ENCODE results near the gene GRID2.

Gene GRID2

DNA sequence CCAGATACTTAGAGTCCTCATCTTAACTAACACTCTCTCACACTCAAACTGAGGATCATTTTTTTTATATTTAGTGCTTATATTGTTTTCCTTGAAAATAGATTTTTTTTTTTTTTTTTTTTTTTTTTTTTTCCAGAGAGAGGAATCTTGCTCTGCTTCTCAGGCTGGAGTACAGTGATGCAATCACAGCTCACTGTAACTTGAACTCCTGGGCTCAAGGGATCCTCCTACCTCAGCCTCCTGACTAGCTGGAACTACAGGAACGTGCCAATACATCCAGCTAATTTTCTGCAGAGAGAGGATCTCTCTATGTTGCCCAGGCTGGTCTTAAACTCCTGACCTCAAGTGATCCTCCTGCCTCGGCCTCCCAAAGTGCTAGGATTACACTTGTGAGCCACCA, 874.5 kb downstream of the GRID2 start:
- in situ Hi-C loops (cut with HindIII; ENCODE audit: low sequenced_read_pairs): no loop called here

DNA sequence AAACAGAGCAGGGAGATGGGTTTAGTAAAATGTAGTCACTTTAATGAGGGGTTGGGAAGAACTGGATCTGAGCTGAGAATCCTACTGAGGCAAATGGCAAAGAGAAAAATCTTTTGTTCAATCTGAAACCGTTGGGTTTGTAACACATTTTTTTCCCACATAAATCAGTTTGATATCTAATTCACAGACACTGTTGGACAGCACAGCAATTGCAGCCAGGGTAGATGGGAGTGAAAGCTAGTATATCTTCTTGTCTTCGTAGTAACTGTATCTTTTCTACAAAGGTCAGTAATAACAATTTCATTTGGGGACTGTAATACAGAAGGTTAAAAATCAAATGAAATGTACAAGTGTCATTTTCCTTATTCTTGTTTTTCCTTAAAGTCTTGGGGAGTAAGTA, 875.3 kb downstream of the GRID2 start:
- in situ Hi-C loops (cut with HindIII; ENCODE audit: low sequenced_read_pairs): no loop called here

DNA sequence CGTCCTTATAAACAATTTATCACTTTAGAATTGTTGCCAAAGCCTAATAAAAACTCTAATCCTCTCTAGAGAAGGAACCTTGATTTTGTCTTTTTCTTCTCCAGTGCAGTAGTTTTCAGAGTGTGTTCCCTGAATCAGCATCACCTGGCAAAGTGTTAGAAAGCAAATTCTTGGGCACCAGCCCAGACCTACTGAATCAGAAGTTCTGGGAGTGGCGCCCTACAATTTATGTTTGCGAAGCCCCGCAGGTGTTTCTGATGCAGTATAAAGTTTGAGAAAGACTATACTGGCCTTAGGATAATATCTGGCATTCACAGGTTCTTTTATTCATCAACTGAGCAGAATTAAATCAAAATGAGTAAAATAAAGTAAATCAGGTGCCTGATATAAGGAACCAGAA, 879.0 kb downstream of the GRID2 start:
- in situ Hi-C loops (cut with HindIII; ENCODE audit: low sequenced_read_pairs): no loop called here

DNA sequence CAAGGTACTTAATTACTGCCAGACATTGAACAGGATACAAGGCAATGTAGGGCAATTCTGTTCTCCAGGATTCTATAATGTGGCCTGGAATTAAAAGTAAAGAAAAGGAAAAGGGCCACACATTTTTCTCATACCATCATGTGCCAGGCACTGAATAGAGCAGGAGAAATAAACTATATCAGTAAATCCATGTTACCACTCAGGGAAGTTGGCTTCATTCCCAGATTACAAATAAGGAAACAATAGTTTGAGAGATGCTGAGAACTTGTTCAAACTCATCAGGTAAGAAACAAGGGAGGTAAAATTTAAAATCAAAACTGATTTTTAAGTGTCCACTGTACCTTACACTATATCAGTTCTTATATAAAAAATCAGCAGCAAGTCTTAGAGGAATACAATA, 879.8 kb downstream of the GRID2 start:
- in situ Hi-C loops (cut with HindIII; ENCODE audit: low sequenced_read_pairs): no loop called here

DNA sequence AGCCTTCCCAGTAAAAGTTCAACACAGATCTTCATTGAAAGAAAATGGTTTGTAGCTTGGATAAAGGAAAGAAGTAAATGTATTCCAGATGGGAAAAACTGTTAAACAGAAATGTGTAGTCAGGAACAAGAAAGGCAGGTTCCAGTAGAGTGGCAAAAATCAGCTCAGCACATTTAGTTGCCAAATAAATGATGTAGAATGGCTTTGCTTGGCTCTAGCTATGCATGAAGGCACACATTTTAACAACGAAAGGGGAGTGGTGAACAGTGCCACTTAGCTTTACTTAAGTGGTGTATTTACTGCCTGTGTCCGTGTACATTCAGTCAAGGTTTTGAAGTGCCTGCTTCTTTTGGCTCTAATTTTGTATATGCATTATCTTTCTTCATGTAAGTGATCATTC, 880.3 kb downstream of the GRID2 start:
- in situ Hi-C loops (cut with HindIII; ENCODE audit: low sequenced_read_pairs): no loop called here

DNA sequence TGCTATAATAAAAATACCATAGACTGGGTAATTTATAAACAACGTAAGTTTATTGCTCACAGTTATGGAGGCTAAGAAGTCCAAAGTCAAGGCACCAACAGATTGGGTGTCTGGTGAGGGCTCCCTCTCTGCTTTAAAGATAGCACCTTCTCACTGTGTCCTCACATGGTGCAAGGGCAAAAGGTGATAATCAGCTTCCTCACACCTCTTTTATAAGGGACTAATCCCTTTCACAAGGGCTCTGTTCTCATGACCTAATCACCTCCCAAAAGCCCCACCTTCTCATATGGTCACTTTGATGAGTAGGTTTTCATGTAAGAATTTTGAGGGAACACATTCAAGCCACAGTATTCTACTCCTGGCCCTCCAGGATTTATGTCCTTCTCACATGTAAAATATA, 883.1 kb downstream of the GRID2 start:
- in situ Hi-C loops (cut with HindIII; ENCODE audit: low sequenced_read_pairs): no loop called here

DNA sequence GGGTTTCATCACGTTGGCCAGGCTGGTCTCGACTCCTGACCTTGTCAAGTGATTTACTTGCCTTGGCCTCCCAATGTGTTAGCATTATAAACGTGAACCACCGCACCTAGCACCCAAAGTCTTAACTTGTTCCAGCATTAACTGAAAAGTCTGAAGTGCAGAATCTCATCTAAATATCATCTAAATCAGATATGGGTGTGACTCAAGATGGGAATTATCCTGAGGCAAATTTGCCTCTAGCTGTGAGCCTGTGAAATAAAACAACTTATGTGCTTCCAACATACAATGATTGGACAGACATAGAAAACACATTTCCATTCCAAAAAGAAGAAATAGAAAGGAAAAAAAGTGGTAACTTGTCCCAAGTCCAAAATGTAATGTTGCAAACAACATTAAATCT, 883.7 kb downstream of the GRID2 start:
- in situ Hi-C loops (cut with HindIII; ENCODE audit: low sequenced_read_pairs): no loop called here

DNA sequence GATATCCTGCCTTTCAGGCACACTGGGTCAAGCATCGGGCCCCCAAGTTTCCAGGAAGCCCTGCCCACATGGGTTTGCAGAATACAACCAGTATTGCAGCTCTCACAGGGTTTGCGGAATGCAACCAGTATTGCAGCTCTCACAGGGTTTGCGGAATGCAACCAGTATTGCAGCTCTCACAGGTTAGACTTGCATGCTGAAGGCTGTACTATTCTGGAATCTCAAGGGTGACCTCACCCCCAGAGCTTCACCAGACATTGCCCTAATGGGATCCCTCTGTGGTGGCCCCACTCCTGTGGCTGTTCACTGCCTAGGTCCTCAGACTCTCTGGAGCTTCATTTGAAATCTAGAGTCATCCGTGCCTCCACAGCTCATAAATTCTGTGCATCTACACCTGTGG, 884.1 kb downstream of the GRID2 start:
- in situ Hi-C loops (cut with HindIII; ENCODE audit: low sequenced_read_pairs): no loop called here

DNA sequence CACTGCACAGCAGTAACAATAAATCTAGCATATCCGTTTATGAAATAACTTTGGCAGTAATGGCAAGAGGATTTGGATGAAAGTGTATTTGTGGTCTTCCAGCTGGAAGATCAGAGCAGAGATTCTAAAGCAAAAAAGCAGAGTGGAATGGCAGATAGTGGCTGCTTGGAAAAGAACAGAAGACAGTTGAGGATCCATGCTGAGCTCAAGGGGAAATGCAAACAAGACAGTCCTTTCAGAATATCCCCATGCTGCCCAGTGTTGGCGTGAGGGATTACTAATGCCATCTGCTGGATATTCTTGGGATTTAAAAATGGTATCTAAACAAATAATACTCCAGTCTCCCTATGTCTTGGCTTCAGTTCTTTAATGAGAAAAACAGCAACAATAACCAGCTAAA, 895.7 kb downstream of the GRID2 start:
- in situ Hi-C loops (cut with HindIII; ENCODE audit: low sequenced_read_pairs): no loop called here

DNA sequence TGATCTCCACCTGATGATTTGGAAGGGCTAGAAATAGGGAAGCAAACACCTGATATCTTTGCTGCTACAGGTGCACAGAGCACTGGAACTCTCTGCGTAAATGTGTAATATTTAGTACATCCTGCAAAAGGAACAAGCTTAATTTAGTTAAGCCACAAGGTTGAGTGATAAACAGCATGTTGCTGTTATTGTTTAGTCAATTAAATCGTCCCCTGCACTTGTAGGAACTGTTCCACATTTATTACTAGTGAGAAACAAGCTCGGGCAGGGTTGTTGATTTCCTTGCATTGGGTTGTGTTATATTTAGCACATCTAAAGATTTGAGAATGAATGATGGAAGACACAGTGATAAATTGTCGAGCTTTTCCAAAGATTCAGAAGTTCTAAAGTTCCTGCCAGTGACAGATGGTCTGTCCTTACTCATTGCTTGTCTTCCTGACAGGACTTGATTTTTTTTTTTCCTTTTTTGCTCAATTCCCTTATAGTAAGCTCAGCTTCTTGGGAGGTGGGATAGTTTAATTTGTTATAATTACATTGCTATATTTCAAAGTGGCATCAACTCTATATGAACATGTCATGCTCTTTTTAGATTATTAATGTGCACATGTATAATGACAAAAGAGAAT, 897.8 kb downstream of the GRID2 start:
- in situ Hi-C loops (cut with HindIII; ENCODE audit: low sequenced_read_pairs): no loop called here

DNA sequence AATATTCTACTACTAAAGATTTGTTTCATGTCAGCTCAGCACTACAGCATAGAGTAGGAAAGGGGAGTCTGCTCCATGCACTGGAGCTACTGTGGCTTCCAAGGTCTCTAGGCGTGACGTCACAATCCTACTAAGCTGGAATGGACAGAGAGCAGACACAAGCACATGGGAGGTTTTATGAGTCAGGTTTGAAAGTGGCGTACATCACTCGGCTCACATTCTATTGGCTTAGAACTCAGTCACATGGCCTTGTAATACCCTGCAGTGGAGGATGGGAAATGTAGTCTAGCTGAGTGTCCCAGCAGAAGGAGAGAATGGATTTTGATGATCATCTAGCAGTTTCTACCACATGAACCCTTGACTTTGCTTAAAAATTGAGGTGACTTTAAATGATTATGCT, 899.9 kb downstream of the GRID2 start:
- in situ Hi-C loops (cut with HindIII; ENCODE audit: low sequenced_read_pairs): no loop called here

DNA sequence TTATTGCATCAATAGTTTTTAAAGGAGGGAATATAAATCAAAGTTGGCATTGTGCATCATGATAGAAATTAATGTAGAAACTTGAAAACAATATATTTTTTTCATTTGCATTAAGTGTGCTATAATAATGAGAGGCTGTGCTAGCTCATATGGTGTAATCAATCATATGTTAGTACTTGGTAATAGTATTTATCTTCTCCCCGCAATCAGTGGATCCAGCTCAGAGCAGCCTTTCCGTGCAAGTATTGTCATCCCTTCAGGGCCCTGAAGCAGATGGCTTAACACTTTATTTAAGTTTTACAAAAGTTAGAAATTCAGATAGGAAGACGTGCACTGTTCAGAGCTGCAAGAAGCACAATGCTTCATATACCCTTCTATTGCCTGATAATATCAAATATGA, 908.5 kb downstream of the GRID2 start:
- in situ Hi-C loops (cut with HindIII; ENCODE audit: low sequenced_read_pairs): no loop called here

DNA sequence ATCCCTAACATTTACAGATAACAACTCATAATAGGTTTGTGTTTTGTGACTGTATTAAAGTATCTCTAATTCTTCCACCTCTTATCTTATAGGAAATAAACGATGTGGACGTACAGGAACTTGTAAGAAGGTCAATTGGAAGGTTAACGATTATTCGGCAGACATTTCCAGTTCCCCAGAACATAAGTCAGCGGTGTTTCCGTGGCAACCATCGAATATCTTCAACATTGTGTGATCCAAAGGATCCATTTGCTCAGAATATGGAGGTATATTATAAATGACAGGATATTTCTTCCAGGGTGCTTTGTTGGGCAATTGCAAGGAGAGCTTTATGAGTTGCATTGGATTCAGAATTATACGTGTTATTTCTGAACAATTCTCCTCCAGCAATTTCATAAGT, 912.9 kb downstream of the GRID2 start:
- in situ Hi-C loops (cut with HindIII; ENCODE audit: low sequenced_read_pairs): no loop called here

DNA sequence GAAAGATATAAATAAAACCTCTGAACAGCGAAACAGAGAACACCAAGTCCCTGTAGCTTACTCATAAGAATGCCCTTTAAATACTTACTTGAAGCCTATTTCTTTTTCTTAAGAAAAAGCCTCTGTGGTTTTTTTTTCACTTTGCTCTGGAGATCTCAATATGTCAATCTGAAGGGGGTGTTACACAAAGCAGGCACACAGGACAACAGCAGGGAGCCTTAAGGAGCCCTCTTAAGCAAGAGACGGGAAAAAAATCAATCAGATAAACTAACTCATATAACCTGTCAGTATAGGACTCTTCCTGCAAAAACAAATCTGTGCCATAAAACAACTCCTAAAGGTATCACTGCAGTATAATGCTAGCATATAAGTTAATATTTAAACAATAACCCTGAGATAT, 913.7 kb downstream of the GRID2 start:
- in situ Hi-C loops (cut with HindIII; ENCODE audit: low sequenced_read_pairs): no loop called here

DNA sequence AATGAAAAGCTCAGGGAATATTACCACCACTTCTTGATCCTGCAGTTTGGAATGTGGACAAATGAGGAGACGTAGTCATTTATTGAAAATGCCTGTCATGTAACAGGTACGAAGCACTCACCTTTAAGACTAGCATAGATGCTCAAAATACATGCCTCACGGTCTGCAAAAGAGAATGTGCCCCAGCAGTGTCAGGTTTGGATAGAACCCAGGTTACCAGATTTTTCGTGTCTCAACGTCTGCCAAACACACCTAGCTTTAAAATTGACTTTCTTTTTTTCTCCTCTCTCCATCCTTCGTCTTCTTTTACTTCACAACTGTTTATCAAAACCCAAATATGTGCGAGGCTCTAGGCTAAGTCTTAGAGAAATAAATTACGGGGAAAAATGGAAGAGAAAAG, 918.0 kb downstream of the GRID2 start:
- in situ Hi-C loops (cut with HindIII; ENCODE audit: low sequenced_read_pairs): no loop called here

DNA sequence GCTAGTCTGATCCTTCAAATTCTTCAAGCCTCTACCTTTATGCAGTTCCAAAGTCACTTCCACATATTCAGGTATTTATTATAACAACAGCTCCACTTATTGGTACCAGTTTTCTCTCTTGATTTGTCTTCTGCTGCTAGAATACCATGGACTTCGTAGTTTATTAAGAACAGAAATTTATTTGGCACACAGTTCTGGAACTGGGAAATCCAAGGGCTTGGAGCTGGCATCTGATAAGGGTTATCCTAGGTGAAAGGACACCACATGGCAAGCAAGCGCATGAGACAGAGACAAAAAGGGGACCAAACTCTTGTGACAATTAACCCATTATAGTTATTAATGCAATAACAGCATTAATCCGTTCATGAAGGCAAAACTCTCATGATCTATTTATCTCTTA, 924.3 kb downstream of the GRID2 start:
- in situ Hi-C loops (cut with HindIII; ENCODE audit: low sequenced_read_pairs): no loop called here

DNA sequence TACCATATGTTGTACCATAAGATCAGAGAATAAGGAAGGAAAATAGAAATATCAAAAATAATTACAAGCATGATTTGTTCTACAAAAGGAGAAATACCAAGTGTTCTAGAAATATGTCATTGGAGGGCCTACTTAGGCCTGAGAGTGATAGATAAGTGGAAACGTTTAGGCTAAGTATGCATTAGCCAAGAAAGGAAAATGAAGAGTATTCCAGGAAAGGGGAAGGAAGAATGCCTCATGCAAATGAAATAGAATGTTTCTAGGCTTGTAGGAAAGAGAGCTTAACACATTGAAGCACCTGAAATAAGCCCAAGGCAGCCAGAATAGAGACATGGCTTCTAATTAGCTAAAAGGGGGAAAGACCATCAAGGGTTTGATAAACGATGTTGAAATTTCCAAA, 929.1 kb downstream of the GRID2 start:
- in situ Hi-C loops (cut with HindIII; ENCODE audit: low sequenced_read_pairs): no loop called here

DNA sequence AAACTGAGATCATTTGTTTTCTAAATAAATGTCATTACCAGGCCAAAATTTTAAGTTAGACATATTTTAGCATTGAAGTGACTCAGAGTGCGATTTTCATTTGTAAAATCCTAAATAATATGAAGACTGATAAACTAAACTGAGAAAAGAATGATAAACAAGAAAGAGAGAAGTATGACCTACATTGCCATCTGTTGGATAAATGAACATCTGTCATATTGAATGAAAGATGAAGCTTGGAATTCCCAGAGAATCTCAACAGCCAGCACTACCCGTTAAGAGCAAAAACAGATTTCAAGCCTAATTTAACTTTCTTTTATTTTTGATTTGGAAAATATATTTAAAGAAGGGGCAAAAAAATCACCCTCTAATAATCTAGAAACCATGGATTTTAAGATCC, 933.8 kb downstream of the GRID2 start:
- in situ Hi-C loops (cut with HindIII; ENCODE audit: low sequenced_read_pairs): no loop called here

DNA sequence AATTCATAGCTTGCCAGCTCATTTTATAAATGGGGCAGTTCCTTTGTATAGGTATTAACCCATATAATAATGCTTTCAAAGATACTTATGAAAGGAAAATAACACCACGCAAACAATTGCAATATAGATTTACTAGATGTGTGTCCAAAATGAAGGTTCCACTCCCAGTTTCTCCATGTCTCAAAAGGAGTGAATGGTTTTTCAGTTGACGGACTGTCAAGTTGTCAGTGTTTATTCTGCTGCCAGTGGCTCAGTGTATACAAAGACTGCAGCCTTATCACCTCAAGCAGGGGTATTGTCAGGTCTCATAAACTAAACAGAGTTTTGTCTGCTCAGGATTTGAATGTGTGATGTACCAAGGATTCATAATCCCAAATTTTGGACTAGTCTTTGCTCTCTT, 939.5 kb downstream of the GRID2 start:
- in situ Hi-C loops (cut with HindIII; ENCODE audit: low sequenced_read_pairs): no loop called here

DNA sequence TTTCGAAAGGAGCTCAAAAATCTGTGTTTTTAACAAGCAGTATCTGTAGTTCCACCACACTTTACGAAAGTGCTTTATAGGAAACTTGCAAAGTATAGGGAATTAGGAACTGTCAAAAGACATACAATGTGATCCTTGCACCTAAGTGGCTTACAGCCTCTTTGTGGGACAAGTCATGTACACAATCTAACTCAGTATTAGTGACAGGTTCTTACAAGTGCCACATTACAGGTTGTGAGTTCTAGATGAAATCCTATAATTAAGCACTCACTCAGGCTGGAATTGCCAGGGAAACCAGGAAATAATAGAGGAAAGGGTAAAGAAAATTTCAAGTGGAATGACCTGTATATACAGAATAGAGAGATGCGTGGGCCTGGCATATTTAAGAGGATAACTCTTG, 957.4 kb downstream of the GRID2 start:
- in situ Hi-C loops (cut with HindIII; ENCODE audit: low sequenced_read_pairs): no loop called here

DNA sequence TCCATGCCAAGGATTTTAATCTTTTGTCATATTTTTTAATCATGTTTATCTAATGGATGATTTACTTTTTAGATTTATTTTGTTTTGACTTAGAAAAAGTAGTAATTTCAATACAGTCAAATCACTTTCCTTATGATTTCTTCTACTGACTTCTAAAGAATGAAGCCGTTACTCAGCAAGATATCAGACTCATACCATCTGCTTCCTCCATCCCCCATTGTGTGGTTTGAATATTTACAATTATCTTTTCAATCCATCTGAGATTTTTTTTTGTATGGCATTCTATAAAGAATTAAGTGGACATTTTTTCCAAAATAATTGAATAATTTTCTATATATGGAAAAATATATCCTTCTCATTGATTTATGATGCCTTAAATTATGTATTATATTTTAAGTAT, 959.4 kb downstream of the GRID2 start:
- in situ Hi-C loops (cut with HindIII; ENCODE audit: low sequenced_read_pairs): no loop called here

DNA sequence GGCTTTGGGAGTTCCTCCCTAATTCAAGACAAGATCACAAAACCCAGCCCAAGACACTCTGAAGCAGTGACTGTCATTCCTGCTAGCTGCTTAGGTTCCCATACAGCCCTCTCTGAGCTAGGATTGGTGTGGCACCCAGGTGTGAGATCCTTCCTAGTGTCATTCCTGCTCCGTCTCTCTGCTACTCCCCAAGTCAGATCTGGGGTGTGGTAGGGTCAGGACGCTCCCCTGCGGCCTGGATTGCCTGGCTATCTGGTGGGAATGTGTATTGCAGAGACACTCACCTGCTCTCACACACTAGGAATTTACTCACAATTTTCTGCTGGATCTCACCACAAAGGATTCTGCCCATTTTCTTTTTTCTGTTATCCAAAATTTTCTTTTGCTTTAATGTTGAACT, 964.0 kb downstream of the GRID2 start:
- in situ Hi-C loops (cut with HindIII; ENCODE audit: low sequenced_read_pairs): no loop called here

DNA sequence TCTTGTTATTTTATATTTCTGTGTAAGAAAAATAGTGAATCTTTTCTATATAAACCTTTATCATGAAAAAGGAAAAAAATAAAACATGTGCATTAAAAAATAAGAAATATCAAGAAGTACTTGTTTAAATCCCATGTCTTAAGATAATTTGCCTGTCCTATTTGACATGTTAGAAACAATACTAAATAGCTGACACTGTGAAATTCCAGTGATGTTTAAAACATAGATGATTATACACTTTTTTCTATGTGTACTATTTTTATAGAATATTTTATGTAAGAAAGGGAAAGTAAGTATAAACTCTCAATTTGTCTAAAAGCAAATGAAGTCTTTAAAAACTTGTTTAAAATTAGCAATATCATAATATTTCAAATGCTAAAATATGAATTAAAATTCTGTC, 981.6 kb downstream of the GRID2 start:
- in situ Hi-C loops (cut with HindIII; ENCODE audit: low sequenced_read_pairs): loop anchor here (5.0 kb wide), 1 partner anchor 67 kb away; no protein-coding TSS in a partner anchor

DNA sequence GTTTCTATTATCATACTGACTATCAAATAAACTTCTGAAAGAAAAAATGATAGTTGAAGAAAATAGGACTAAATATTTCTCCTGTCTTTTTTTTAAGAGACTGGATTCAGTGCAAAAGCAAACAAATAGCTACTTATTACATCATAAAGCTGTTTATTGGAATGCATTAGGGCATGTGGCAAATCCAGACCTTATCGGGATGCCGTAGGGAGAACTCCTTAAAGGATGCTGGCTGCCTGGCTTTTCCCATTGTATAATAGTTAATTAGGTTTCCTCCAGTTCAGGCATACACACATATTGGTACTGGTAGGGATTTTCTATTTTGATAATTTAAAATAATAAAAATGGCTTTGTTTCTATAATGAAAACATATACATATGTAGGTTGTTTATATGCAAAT, 985.5 kb downstream of the GRID2 start:
- in situ Hi-C loops (cut with HindIII; ENCODE audit: low sequenced_read_pairs): loop anchor here (5.0 kb wide), 1 partner anchor 63 kb away; no protein-coding TSS in a partner anchor
